Suprapubic skin (tissue), 4 donors: ENCODE measurements around the gene GMEB2. TPM values are rescaled to one million over a fixed set of nuclear protein-coding genes. Genes with fewer than 3 reads are reported as not detected.

Source experiments
- DNase-seq, 2 donors: peaks; one replicate each; pipeline ENCODE4 v3.0.0-alpha.2; 2019; ENCODE audit warnings: low spot score in 2 of 2
- H3K27ac ChIP-seq: fragments of 200-600 bp; sonication (generic); one replicate; pipeline ENCODE4 v1.5.1; 2019
- H3K27me3 ChIP-seq: fragments of 200-600 bp; sonication (generic); one replicate; pipeline ENCODE4 v1.5.1; 2019
- H3K36me3 ChIP-seq: fragments of 200-600 bp; sonication (generic); one replicate; pipeline ENCODE4 v1.5.1; 2019
- H3K4me1 ChIP-seq: fragments of 200-600 bp; sonication (generic); one replicate; pipeline ENCODE4 v1.5.1; 2019
- H3K4me3 ChIP-seq: fragments of 200-600 bp; sonication (generic); one replicate; pipeline ENCODE4 v1.5.1; 2019; ENCODE audit warnings: mild to moderate bottlenecking
- H3K9me3 ChIP-seq: fragments of 200-600 bp; sonication (generic); one replicate; pipeline ENCODE4 v1.5.1; 2019
- CTCF ChIP-seq, 2 donors: fragments of 200-600 bp in 1 of 2; fragments of 450-650 bp in 1 of 2; sonication (generic) in 1 of 2; IDR thresholded peaks; one replicate each; pipeline ENCODE4 v1.5.1; 2016 to 2019; ENCODE audit warnings: antibody characterized with exemption in 2 of 2, mild to moderate bottlenecking in 1 of 2, moderate library complexity in 1 of 2
- EP300 ChIP-seq: sonication (generic); formaldehyde crosslinking; IDR thresholded peaks from one replicate; pipeline ENCODE4 v1.6.1; 2017; ENCODE audit warnings: antibody characterized with exemption
- POLR2A ChIP-seq, 2 donors: fragments of 450-650 bp; IDR thresholded peaks; one replicate each; pipeline ENCODE4 v1.6.1; 2017; ENCODE audit warnings: antibody characterized with exemption in 2 of 2, mild to moderate bottlenecking in 2 of 2, moderate library complexity in 2 of 2
- POLR2AphosphoS5 ChIP-seq, 3 donors: sonication (generic); formaldehyde crosslinking; IDR thresholded peaks; one replicate each; pipeline ENCODE4 v1.6.1; 2017; ENCODE audit warnings: antibody characterized with exemption in 3 of 3
- WGBS: methylation state at CpG from one replicate; pipeline ENCODE4 v1.1.5; 2018; 5-methylcytosine and 5-hydroxymethylcytosine counted together
- total RNA-seq, 4 donors: library from RNA; depleted of rRNA; stranded (reverse); fragments of >200 nt; gene quantifications; one replicate each; pipeline ENCODE4 v1.1.0, GENCODE V29; 2016

GMEB2 gene
- total RNA-seq, 4 donors from 2014 or later, result 15.5 to 18.5 (median 16.4) TPM

GRCh38 chr20:63668351-63668750 is 41.5 kb upstream of the GMEB2 start:
- no peaks in the 10 kb centered on the region for H3K4me1 ChIP-seq
- TF ChIP-seq POLR2AphosphoS5 (IDR thresholded peaks at IDR 0.05) (no peak), POLR2A (IDR thresholded peaks at IDR 0.05) (no peak), EP300 (no peak), CTCF (IDR thresholded peaks at IDR 0.05) (no peak)
- DNase-seq, result no peak
- H3K27me3 ChIP-seq, result no peaks in the 10 kb centered on the region
- H3K27ac ChIP-seq, result no peak overlapping the region
- H3K36me3 ChIP-seq, result peaks cover 63% of the 10 kb centered on the region
- 93% methylated on average over 11 of the region's 11 CpGs for WGBS
- H3K9me3 ChIP-seq, result no peaks in the 10 kb centered on the region
- H3K4me3 ChIP-seq, result no peak overlapping the region

- no peaks in the 10 kb centered on the region for H3K9me3 ChIP-seq
- H3K4me1 ChIP-seq, result no peaks in the 10 kb centered on the region
- no peak overlapping the region for H3K4me3 ChIP-seq
- no peak overlapping the region for H3K27ac ChIP-seq
- H3K27me3 ChIP-seq, result no peaks in the 10 kb centered on the region
- no peak for DNase-seq
- peaks cover 66% of the 10 kb centered on the region for H3K36me3 ChIP-seq
- 93% methylated on average over 16 of the region's 16 CpGs for WGBS
- TF ChIP-seq POLR2AphosphoS5 (IDR thresholded peaks at IDR 0.05), result no peak
- no peak for TF ChIP-seq POLR2A (IDR thresholded peaks at IDR 0.05)
- no peak for TF ChIP-seq CTCF (IDR thresholded peaks at IDR 0.05)
- no peak for TF ChIP-seq EP300
These were observed 41.0 kb upstream of the GMEB2 start for GRCh38 chr20:63667858-63668257.

- WGBS, result 87% methylated on average over 13 of the region's 14 CpGs
- TF ChIP-seq CTCF (IDR thresholded peaks at IDR 0.05), result no peak
- TF ChIP-seq EP300, result no peak
- no peak for TF ChIP-seq POLR2AphosphoS5 (IDR thresholded peaks at IDR 0.05)
- no peak for TF ChIP-seq POLR2A (IDR thresholded peaks at IDR 0.05)
- H3K4me1 ChIP-seq, result no peaks in the 10 kb centered on the region
- no peaks in the 10 kb centered on the region for H3K27me3 ChIP-seq
- H3K36me3 ChIP-seq, result peaks cover 79% of the 10 kb centered on the region
- no peak for DNase-seq
- H3K4me3 ChIP-seq, result no peak overlapping the region
- H3K27ac ChIP-seq, result no peak overlapping the region
- H3K9me3 ChIP-seq, result no peaks in the 10 kb centered on the region
These were observed 38.8 kb upstream of the GMEB2 start for GRCh38 chr20:63665708-63666107.

- H3K36me3 ChIP-seq, result peaks cover 79% of the 10 kb centered on the region
- 70% methylated on average over 13 of the region's 18 CpGs for WGBS
These were observed 38.1 kb upstream of the GMEB2 start for GRCh38 chr20:63664861-63665594.

More at GRCh38 chr20:63664861-63665594, 38.1 kb upstream of the GMEB2 start:
- Histone ChIP-seq H3K9me3 (no peaks in the 10 kb centered on the region), H3K27ac (no peak overlapping the region), H3K4me3 (no peak overlapping the region), H3K4me1 (no peaks in the 10 kb centered on the region), H3K27me3 (no peaks in the 10 kb centered on the region)
- no peak for TF ChIP-seq POLR2A (IDR thresholded peaks at IDR 0.05)
- no peak for TF ChIP-seq POLR2AphosphoS5 (IDR thresholded peaks at IDR 0.05)
- TF ChIP-seq CTCF (IDR thresholded peaks at IDR 0.05), result no peak
- TF ChIP-seq EP300, result no peak
- no peak for DNase-seq
